ENCODE data around the gene ACBD6.

ACBD6 gene

GRCh38 chr1:180253585-180254495, 248.5 kb downstream of the ACBD6 start:
- no peak for DNase-seq

- DNase-seq: peak; percentile 59
Observed at GRCh38 chr1:180252638-180253536, 249.5 kb downstream of the ACBD6 start.

- no peak for DNase-seq
Observed at GRCh38 chr1:180251526-180252305, 250.7 kb downstream of the ACBD6 start.

GRCh38 chr1:180250883-180251509, 251.4 kb downstream of the ACBD6 start:
- no peak for DNase-seq

- no peak for DNase-seq
Observed at GRCh38 chr1:180250499-180250770, 251.9 kb downstream of the ACBD6 start.

- no peak for DNase-seq
Observed at GRCh38 chr1:180249725-180250498, 252.5 kb downstream of the ACBD6 start.

GRCh38 chr1:180248731-180249681, 253.4 kb downstream of the ACBD6 start:
- DNase-seq: peak; percentile 25

- DNase-seq: no peak
Observed at GRCh38 chr1:180248176-180248575, 254.2 kb downstream of the ACBD6 start.

- DNase-seq: no peak
Observed at GRCh38 chr1:180247580-180247979, 254.8 kb downstream of the ACBD6 start.

GRCh38 chr1:180247061-180247460, 255.3 kb downstream of the ACBD6 start:
- DNase-seq: no peak

- DNase-seq: no peak
Observed at GRCh38 chr1:180246579-180246978, 255.8 kb downstream of the ACBD6 start.

- no peak for DNase-seq
Observed at GRCh38 chr1:180244840-180245239, 257.5 kb downstream of the ACBD6 start.

GRCh38 chr1:180243517-180244221, 258.7 kb downstream of the ACBD6 start:
- DNase-seq: no peak

GRCh38 chr1:180241716-180242544, 260.4 kb downstream of the ACBD6 start:
- DNase-seq: no peak

- no peak for DNase-seq
Observed at GRCh38 chr1:180239145-180240096, 263.0 kb downstream of the ACBD6 start.

- DNase-seq: no peak
Observed at GRCh38 chr1:180238675-180239074, 263.7 kb downstream of the ACBD6 start.

Measured in NCI-H1092 treated with DMSO at 0.1 percent for 48 hours (cell line).